HepG2 (cell line): ENCODE results near the gene CSTF1.

Source experiments
- EP300 ChIP-seq, 3 experiments: sonication (generic) in 1 of 3; formaldehyde crosslinking in 1 of 3; IDR thresholded peaks; 2 replicates each; pipeline versions ENCODE4 v1.5.1 to v1.6.1; 2011 to 2020; ENCODE audit warnings: low read depth in 2 of 3, low read length in 2 of 3, borderline replicate concordance in 1 of 3, improper control_type of control experiment in 1 of 3, mild to moderate bottlenecking in 1 of 3, missing genetic modification reagents in 1 of 3, moderate library complexity in 1 of 3
- KDM6A ChIP-seq: IDR thresholded peaks from 2 replicates; pipeline ENCODE4 v1.6.1; 2016; ENCODE audit warnings: low read depth
- MAFK ChIP-seq, 2 experiments: IDR thresholded peaks in 1 of 2; conservative IDR thresholded peaks in 1 of 2; 2 replicates each; pipeline ENCODE4 v1.6.1; 2011; ENCODE audit warnings: improper control_type of control experiment in 2 of 2, low read length in 2 of 2
- NCOA2 ChIP-seq: sonication (generic); formaldehyde crosslinking; IDR thresholded peaks from 2 replicates; pipeline ENCODE4 v1.8.0; 2022; ENCODE audit warnings: inconsistent platforms
- NFE2L2 ChIP-seq: fragments of 150-350 bp; IDR thresholded peaks from 2 replicates; pipeline ENCODE4 v1.6.1; 2014; ENCODE audit warnings: low read length
- PAX8 ChIP-seq: sonication (generic); formaldehyde crosslinking; IDR thresholded peaks from 2 replicates; pipeline ENCODE4 v1.8.0; 2022; ENCODE audit warnings: mild to moderate bottlenecking, missing genetic modification reagents, borderline replicate concordance
- PHF21A ChIP-seq: sonication (generic); formaldehyde crosslinking; IDR thresholded peaks from 2 replicates; pipeline ENCODE4 v1.5.0; 2020; ENCODE audit warnings: mild to moderate bottlenecking, missing genetic modification reagents
- POGK ChIP-seq: sonication (generic); formaldehyde crosslinking; conservative IDR thresholded peaks from 2 replicates; pipeline ENCODE4 v1.8.0; 2022; ENCODE audit warnings: mild to moderate bottlenecking, moderate library complexity, missing genetic modification reagents
- TBP ChIP-seq: sonication (generic); formaldehyde crosslinking; IDR thresholded peaks from 2 replicates; pipeline ENCODE4 v1.5.0; 2020; ENCODE audit warnings: missing genetic modification reagents
- ZNF121 ChIP-seq: sonication (generic); formaldehyde crosslinking; IDR thresholded peaks from 2 replicates; pipeline ENCODE4 v1.5.0; 2020; ENCODE audit warnings: mild to moderate bottlenecking, missing genetic modification reagents

DNA sequence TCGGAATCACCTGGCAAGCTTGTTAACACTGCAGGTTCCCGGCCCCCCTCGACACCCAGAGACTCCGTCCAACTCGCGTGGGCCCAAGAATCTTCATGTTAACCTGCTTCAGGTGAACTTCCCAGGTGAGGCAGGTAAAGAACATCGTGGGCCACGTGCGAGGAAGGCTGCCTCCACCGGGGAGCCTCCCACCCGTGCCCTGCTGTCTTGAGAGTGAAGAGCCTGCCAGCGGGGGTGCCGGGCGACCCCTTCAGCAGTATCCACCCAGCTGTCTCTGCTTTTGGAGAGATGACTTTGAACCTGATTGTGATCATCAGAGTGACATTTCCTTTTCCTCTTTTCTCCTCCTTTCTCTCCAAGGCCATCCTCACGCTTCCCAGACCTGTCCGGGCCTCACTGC, 53.1 kb downstream of the CSTF1 start:
- no peak for TF ChIP-seq NFE2L2
- TF ChIP-seq PAX8 (CRISPR knock-in tag), result no peak
- TF ChIP-seq PHF21A (CRISPR knock-in tag), result no peak
- no peak for TF ChIP-seq TBP (CRISPR knock-in tag)
- TF ChIP-seq KDM6A (CRISPR knock-in tag), result no peak
- TF ChIP-seq POGK (CRISPR knock-in tag), result no peak
- TF ChIP-seq EP300 (IDR thresholded peaks at IDR 0.05; ENCODE audit: low read depth in 2 of 2, low read length in 2 of 2), result no peak
- TF ChIP-seq EP300 (CRISPR knock-in tag; IDR thresholded peaks at IDR 0.05; ENCODE audit: borderline replicate concordance), result no peak
- TF ChIP-seq ZNF121 (CRISPR knock-in tag), result no peak
- no peak for TF ChIP-seq MAFK (conservative IDR thresholded peaks at IDR 0.05 in 1 of 2, IDR thresholded peaks at IDR 0.05 in 1 of 2; ENCODE audit: low read length in 2 of 2)
- no peak for TF ChIP-seq NCOA2
